Keratinocyte (primary cell): ENCODE measurements around the gene HYAL2.

Experiments used
- EZH2 ChIP-seq: IDR thresholded peaks from one replicate; pipeline ENCODE4 v1.6.1; 2012; ENCODE audit warnings: inconsistent platforms, mild to moderate bottlenecking, low read length, moderate library complexity
- TF ChIP-seq, protein P1 (sequence below), 3 experiments: IDR thresholded peaks in 1 of 3; conservative IDR thresholded peaks in 1 of 3; optimal IDR thresholded peaks in 1 of 3; 2 replicates in 2 of 3; 3 replicates in 1 of 3; pipeline versions ENCODE3 to v1.5.1; 2011; ENCODE audit warnings: low read length in 3 of 3, mild to moderate bottlenecking in 3 of 3, moderate library complexity in 2 of 3, control low read depth in 1 of 3, inconsistent platforms in 1 of 3; ENCODE audit not compliant: insufficient read depth in 2 of 3; ENCODE audit errors: extremely low read depth in 1 of 3

GRCh38 chr3:50323092-50323600 is 601 bp upstream of the HYAL2 start:
- no peak for TF ChIP-seq EZH2
- TF ChIP-seq, protein P1, sequence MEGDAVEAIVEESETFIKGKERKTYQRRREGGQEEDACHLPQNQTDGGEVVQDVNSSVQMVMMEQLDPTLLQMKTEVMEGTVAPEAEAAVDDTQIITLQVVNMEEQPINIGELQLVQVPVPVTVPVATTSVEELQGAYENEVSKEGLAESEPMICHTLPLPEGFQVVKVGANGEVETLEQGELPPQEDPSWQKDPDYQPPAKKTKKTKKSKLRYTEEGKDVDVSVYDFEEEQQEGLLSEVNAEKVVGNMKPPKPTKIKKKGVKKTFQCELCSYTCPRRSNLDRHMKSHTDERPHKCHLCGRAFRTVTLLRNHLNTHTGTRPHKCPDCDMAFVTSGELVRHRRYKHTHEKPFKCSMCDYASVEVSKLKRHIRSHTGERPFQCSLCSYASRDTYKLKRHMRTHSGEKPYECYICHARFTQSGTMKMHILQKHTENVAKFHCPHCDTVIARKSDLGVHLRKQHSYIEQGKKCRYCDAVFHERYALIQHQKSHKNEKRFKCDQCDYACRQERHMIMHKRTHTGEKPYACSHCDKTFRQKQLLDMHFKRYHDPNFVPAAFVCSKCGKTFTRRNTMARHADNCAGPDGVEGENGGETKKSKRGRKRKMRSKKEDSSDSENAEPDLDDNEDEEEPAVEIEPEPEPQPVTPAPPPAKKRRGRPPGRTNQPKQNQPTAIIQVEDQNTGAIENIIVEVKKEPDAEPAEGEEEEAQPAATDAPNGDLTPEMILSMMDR (optimal IDR thresholded peaks at IDR 0.05 in 1 of 3, IDR thresholded peaks at IDR 0.05 in 1 of 3, conservative IDR thresholded peaks at IDR 0.05 in 1 of 3; ENCODE audit: extremely low read depth in 1 of 3, insufficient read depth in 2 of 3, low read length in 3 of 3), result no peak
